ENCODE measurements around the gene NTM.

- no peak for TF ChIP-seq EZH2 (IDR thresholded peaks at IDR 0.05)
- no peak for TF ChIP-seq POLR2AphosphoS5 (IDR thresholded peaks at IDR 0.05; ENCODE audit: borderline replicate concordance, low read depth, low read length)
Observed at GRCh38 chr11:131759140-131759539, 388.7 kb downstream of the NTM start.
